HG02840 (cell line): Measurements from ENCODE around the gene RIMKLA.

ENCODE experiments used
- ATAC-seq: cut with Tn5 transposase; IDR thresholded peaks from one replicate; pipeline ENCODE4 v1.9.1; 2021; ENCODE audit warnings: mild to moderate bottlenecking, moderate library complexity, moderate number of reproducible peaks; ENCODE audit not compliant: unreplicated experiment, low FRiP score

Gene RIMKLA

GRCh38 chr1:42370876-42371549 is 9.6 kb upstream of the RIMKLA start:
- ATAC-seq = no peak

GRCh38 chr1:42372796-42373195 is 7.8 kb upstream of the RIMKLA start:
- no peak for ATAC-seq

- ATAC-seq = peak; percentile 25
Observed at GRCh38 chr1:42379794-42380585, 602 bp upstream of the RIMKLA start.

- no peak for ATAC-seq
Observed at GRCh38 chr1:42381280-42381673, 685 bp downstream of the RIMKLA start.

GRCh38 chr1:42385283-42385682 is 4.7 kb downstream of the RIMKLA start:
- no peak for ATAC-seq

- ATAC-seq = no peak
Observed at GRCh38 chr1:42386051-42386450, 5.5 kb downstream of the RIMKLA start.

- no peak for ATAC-seq
Observed at GRCh38 chr1:42392255-42392654, 11.7 kb downstream of the RIMKLA start.

- ATAC-seq = no peak
Observed at GRCh38 chr1:42392967-42393848, 12.6 kb downstream of the RIMKLA start.

- ATAC-seq = no peak
Observed at GRCh38 chr1:42399315-42400100, 18.9 kb downstream of the RIMKLA start.

- no peak for ATAC-seq
Observed at GRCh38 chr1:42403880-42404400, 23.3 kb downstream of the RIMKLA start.

GRCh38 chr1:42414551-42415496 is 34.2 kb downstream of the RIMKLA start:
- no peak for ATAC-seq

- ATAC-seq = no peak
Observed at GRCh38 chr1:42417166-42417565, 36.6 kb downstream of the RIMKLA start.

GRCh38 chr1:42418516-42418915 is 37.9 kb downstream of the RIMKLA start:
- ATAC-seq = no peak

GRCh38 chr1:42419126-42419821 is 38.7 kb downstream of the RIMKLA start:
- no peak for ATAC-seq

- no peak for ATAC-seq
Observed at GRCh38 chr1:42420121-42420520, 39.5 kb downstream of the RIMKLA start.

GRCh38 chr1:42420911-42421585 is 40.5 kb downstream of the RIMKLA start:
- no peak for ATAC-seq

- no peak for ATAC-seq
Observed at GRCh38 chr1:42422737-42423136, 42.1 kb downstream of the RIMKLA start.

GRCh38 chr1:42423681-42424080 is 43.1 kb downstream of the RIMKLA start:
- ATAC-seq = no peak
